ENCODE data around the gene YIF1B.
"Not testable (repeated sequence)": the region's sequence is repeated elsewhere in the genome, so short reads cannot be mapped to it uniquely, and the experiment has no call there.

The YIF1B gene

DNA sequence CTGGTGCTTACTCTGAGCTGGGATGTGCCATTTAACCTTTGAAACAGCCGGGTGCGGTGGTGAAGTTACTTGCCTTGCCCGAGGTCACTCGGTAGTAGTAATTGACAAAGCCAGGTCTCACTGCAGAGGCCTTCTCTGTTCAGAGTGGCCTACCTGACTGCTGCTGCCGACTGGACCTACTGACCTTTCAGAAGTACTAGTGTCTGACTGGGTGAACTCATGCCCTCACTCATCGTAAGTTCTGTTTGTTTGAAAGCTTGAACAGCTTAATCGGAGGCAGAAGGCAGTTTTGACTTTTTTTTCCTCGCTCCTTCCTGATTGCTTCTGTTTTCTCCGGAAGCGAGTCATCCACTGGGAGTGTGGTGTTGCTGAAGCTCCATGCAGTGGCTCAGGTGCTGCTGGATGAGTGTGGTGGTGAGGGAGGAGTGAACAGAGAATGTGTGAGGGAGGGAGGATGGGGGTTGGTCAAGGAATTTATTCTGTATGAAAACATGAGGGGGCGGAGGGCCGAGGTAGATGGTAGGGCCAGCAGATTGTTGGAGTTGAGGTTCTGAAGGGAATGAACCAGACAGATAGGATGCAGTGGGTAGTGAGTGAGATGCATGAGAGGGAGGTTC is 48.7 kb downstream of the YIF1B start:
- peaks cover 0 to 5% of the 10 kb centered on the region in 2 donors for H3K36me3 ChIP-seq (ENCODE audit: control insufficient read depth in 2 of 2, insufficient read depth in 2 of 2, low read length in 2 of 2)
- H3K4me1 ChIP-seq (ENCODE audit: control insufficient read depth in 2 of 2, insufficient read depth in 2 of 2, low read length in 2 of 2), result peaks cover 27 to 48% of the 10 kb centered on the region in 2 donors
- peak overlapping the region; percentile 78 to 99 for H3K9ac ChIP-seq (ENCODE audit: low read depth in 1 of 2, low read length in 2 of 2)
- peak overlapping the region; percentile 96 to 98 for H3K27ac ChIP-seq (ENCODE audit: low read depth in 2 of 2, low read length in 2 of 2)
- H3K9me3 ChIP-seq (ENCODE audit: control insufficient read depth in 2 of 2, low read length in 2 of 2), result no peaks in the 10 kb centered on the region
- peak overlapping the region; percentile 83 to 84 for H3K4me3 ChIP-seq (ENCODE audit: low read length in 2 of 2)
- no peaks in the 10 kb centered on the region for H3K27me3 ChIP-seq (ENCODE audit: control insufficient read depth in 2 of 2, insufficient read depth in 2 of 2, low read length in 2 of 2)

GRCh38 chr19:38265921-38266429 is 49.8 kb downstream of the YIF1B start:
- Histone ChIP-seq H3K9ac (ENCODE audit: low read depth in 1 of 2, low read length in 2 of 2) (peak overlapping the region; percentile 96 to 99), H3K27ac (ENCODE audit: low read depth in 2 of 2, low read length in 2 of 2) (peak overlapping the region; percentile 96 to 98), H3K27me3 (ENCODE audit: control insufficient read depth in 2 of 2, insufficient read depth in 2 of 2, low read length in 2 of 2) (no peaks in the 10 kb centered on the region), H3K4me3 (ENCODE audit: low read length in 2 of 2) (peak overlapping the region; percentile 83 to 84), H3K36me3 (ENCODE audit: control insufficient read depth in 2 of 2, insufficient read depth in 2 of 2, low read length in 2 of 2) (peaks cover 0 to 5% of the 10 kb centered on the region in 2 donors), H3K9me3 (ENCODE audit: control insufficient read depth in 2 of 2, low read length in 2 of 2) (no peaks in the 10 kb centered on the region), H3K4me1 (ENCODE audit: control insufficient read depth in 2 of 2, insufficient read depth in 2 of 2, low read length in 2 of 2) (peaks cover 23 to 45% of the 10 kb centered on the region in 2 donors)

DNA sequence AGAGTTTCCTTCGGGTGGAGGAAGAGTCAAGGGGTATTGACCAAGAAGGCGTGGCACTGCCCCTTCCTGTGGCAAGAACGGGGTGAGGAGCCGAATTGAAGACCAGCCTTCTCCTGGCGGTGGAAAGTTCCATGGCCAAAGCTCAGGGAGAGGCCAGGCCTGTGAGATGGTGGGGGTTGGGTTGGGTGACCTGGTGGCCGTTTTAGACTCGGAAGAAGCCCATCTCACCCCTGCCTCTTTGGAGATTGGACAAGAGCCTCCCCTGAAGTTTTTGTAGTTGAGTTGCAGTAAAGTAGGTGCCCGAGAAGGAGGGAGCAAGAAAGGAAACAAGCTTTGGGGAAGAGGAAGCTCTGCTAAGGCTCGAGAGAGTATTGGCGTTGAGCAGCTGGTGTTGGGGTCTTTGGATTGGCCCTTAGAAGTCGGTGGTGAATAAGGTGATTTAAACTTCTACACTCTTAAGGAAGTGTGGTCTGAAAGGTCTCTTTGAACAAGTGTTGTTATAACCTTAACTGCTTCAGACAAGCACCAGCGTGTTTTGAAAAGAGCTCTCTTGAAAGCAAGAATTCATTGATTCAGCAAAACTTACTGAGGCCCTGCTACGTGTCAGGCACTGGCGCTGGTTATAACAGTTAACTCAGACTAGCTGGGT is 50.4 kb downstream of the YIF1B start:
- H3K9ac ChIP-seq (ENCODE audit: low read depth in 1 of 2, low read length in 2 of 2), result peak overlapping the region; percentile 96 to 99
- H3K4me1 ChIP-seq (ENCODE audit: control insufficient read depth in 2 of 2, insufficient read depth in 2 of 2, low read length in 2 of 2), result peaks cover 23 to 40% of the 10 kb centered on the region in 2 donors
- H3K36me3 ChIP-seq (ENCODE audit: control insufficient read depth in 2 of 2, insufficient read depth in 2 of 2, low read length in 2 of 2), result peaks cover 0 to 3% of the 10 kb centered on the region in 2 donors
- H3K27ac ChIP-seq (ENCODE audit: low read depth in 2 of 2, low read length in 2 of 2), result peak overlapping the region; percentile 96 to 98
- no peaks in the 10 kb centered on the region for H3K27me3 ChIP-seq (ENCODE audit: control insufficient read depth in 2 of 2, insufficient read depth in 2 of 2, low read length in 2 of 2)
- peak overlapping the region; percentile 83 to 84 for H3K4me3 ChIP-seq (ENCODE audit: low read length in 2 of 2)
- no peaks in the 10 kb centered on the region for H3K9me3 ChIP-seq (ENCODE audit: control insufficient read depth in 2 of 2, low read length in 2 of 2)

- Histone ChIP-seq H3K27ac (ENCODE audit: low read depth in 2 of 2, low read length in 2 of 2) (peak within 1 kb of the TSS; percentile 96 to 98), H3K9ac (ENCODE audit: low read depth in 1 of 2, low read length in 2 of 2) (peak within 1 kb of the TSS; percentile 96 to 99), H3K27me3 (ENCODE audit: control insufficient read depth in 2 of 2, insufficient read depth in 2 of 2, low read length in 2 of 2) (no peaks in the 10 kb centered on the region), H3K4me3 (ENCODE audit: low read length in 2 of 2) (peak within 1 kb of the TSS; percentile 83 to 84), H3K4me1 (ENCODE audit: control insufficient read depth in 2 of 2, insufficient read depth in 2 of 2, low read length in 2 of 2) (peaks cover 23 to 39% of the 10 kb centered on the region in 2 donors), H3K36me3 (ENCODE audit: control insufficient read depth in 2 of 2, insufficient read depth in 2 of 2, low read length in 2 of 2) (no peaks in the 10 kb centered on the region), H3K9me3 (ENCODE audit: control insufficient read depth in 2 of 2, low read length in 2 of 2) (no peaks in the 10 kb centered on the region)
These were observed 51.1 kb downstream of the YIF1B start, which contains the start of gene SPINT2 for GRCh38 chr19:38264486-38265212. TSS of gene SPINT2 (plus strand) at chr19:38264573. CDS start at chr19:38264893, 320 bp downstream.

- peak overlapping the region; percentile 77 to 99 for H3K9ac ChIP-seq (ENCODE audit: low read depth in 1 of 2, low read length in 2 of 2)
- H3K4me1 ChIP-seq (ENCODE audit: control insufficient read depth in 2 of 2, insufficient read depth in 2 of 2, low read length in 2 of 2), result peaks cover 20 to 39% of the 10 kb centered on the region in 2 donors
- H3K4me3 ChIP-seq (ENCODE audit: low read length in 2 of 2), result peak overlapping the region; percentile 83 to 84
- no peaks in the 10 kb centered on the region for H3K36me3 ChIP-seq (ENCODE audit: control insufficient read depth in 2 of 2, insufficient read depth in 2 of 2, low read length in 2 of 2)
- no peaks in the 10 kb centered on the region for H3K9me3 ChIP-seq (ENCODE audit: control insufficient read depth in 2 of 2, low read length in 2 of 2)
- peak overlapping the region; percentile 96 to 98 for H3K27ac ChIP-seq (ENCODE audit: low read depth in 2 of 2, low read length in 2 of 2)
- no peaks in the 10 kb centered on the region for H3K27me3 ChIP-seq (ENCODE audit: control insufficient read depth in 2 of 2, insufficient read depth in 2 of 2, low read length in 2 of 2)
These were observed 51.9 kb downstream of the YIF1B start for GRCh38 chr19:38263689-38264485.

DNA sequence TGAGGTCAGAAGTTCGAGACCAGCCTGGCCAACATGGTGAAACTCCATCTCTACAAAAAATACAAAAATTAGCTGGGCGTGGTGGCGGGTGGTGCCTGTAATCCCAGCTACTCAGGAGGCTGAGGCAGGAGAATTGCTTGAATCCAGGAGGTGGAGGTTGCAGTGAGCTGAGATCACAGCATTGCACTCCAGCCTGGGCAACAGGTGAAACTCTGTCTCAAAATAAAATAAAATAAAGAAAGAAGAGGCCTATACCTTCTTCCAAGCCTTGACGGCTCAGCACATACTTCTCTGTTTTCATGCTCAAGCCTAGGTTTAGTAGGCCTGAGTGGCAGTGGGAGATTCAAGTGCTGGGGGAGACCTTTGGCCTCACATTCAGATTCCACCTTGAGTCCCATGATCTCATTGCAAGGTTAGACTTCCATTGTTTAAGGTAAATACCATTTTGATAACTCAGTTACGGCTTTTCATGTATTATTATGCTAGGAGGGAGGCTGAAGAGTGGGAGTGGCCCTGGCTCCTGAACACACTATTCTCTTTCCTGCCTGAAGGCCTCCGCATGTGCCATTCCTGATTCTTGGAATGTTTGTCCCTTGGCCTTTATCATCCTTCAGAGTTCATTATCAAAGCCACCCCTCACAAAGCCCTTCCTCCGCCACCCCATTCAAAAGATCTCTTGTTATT is 53.0 kb downstream of the YIF1B start:
- Histone ChIP-seq H3K9me3 (ENCODE audit: control insufficient read depth in 2 of 2, low read length in 2 of 2) (no peaks in the 10 kb centered on the region), H3K36me3 (ENCODE audit: control insufficient read depth in 2 of 2, insufficient read depth in 2 of 2, low read length in 2 of 2) (no peaks in the 10 kb centered on the region), H3K4me3 (ENCODE audit: low read length in 2 of 2) (no peak overlapping the region), H3K27me3 (ENCODE audit: control insufficient read depth in 2 of 2, insufficient read depth in 2 of 2, low read length in 2 of 2) (no peaks in the 10 kb centered on the region), H3K27ac (ENCODE audit: low read depth in 2 of 2, low read length in 2 of 2) (peak overlapping the region; percentile 28 to 37), H3K9ac (ENCODE audit: low read depth in 1 of 2, low read length in 2 of 2) (no peak overlapping the region), H3K4me1 (ENCODE audit: control insufficient read depth in 2 of 2, insufficient read depth in 2 of 2, low read length in 2 of 2) (peaks cover 12 to 28% of the 10 kb centered on the region in 2 donors)

GRCh38 chr19:38261942-38262341 is 53.8 kb downstream of the YIF1B start:
- H3K4me1 ChIP-seq (ENCODE audit: control insufficient read depth in 2 of 2, insufficient read depth in 2 of 2, low read length in 2 of 2), result peaks cover 7 to 20% of the 10 kb centered on the region in 2 donors
- H3K27me3 ChIP-seq (ENCODE audit: control insufficient read depth in 2 of 2, insufficient read depth in 2 of 2, low read length in 2 of 2); H3K36me3 ChIP-seq (ENCODE audit: control insufficient read depth in 2 of 2, insufficient read depth in 2 of 2, low read length in 2 of 2); H3K9me3 ChIP-seq (ENCODE audit: control insufficient read depth in 2 of 2, low read length in 2 of 2); H3K27ac ChIP-seq (ENCODE audit: low read depth in 2 of 2, low read length in 2 of 2); H3K4me3 ChIP-seq (ENCODE audit: low read length in 2 of 2); H3K9ac ChIP-seq (ENCODE audit: low read depth in 1 of 2, low read length in 2 of 2): not testable (repeated sequence)

DNA sequence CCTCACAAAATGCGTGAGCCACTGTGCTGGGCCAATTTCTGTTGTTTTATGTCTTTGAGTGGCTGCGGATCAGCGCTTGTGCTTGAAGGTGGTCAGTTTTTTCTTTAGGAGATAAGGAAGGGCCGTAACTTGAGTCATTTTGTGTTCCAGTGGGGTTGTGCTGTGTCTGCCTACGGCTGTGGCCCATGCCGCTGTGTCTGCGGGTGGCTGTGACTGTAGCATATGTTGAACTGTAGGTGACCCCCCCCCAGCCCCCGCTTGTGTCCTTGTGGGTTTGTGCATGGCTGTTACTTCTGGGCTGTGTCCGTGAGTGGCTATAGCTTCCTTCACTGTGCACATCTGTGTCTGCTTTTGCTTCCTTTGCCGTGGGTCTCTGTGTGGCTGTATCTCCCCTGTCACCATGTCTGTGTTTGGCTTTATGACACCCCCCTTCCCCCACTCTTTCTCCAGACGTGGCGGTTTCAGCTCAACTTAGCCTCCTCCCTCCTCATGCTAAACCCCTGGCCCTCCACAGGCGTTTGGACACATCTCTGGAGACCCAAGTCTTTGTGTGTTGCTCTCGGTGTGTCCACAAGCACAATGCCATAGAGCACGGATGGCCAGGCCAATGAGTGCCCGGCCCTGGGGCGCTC is 60.2 kb downstream of the YIF1B start:
- H3K36me3 ChIP-seq (ENCODE audit: control insufficient read depth in 2 of 2, insufficient read depth in 2 of 2, low read length in 2 of 2), result no peaks in the 10 kb centered on the region
- H3K9me3 ChIP-seq (ENCODE audit: control insufficient read depth in 2 of 2, low read length in 2 of 2), result no peaks in the 10 kb centered on the region
- peaks cover 0 to 2% of the 10 kb centered on the region in 2 donors for H3K27me3 ChIP-seq (ENCODE audit: control insufficient read depth in 2 of 2, insufficient read depth in 2 of 2, low read length in 2 of 2)
- H3K27ac ChIP-seq (ENCODE audit: low read depth in 2 of 2, low read length in 2 of 2), result peak overlapping the region; percentile 41 to 68
- H3K4me3 ChIP-seq (ENCODE audit: low read length in 2 of 2), result peak overlapping the region; percentile 55 to 66
- H3K4me1 ChIP-seq (ENCODE audit: control insufficient read depth in 2 of 2, insufficient read depth in 2 of 2, low read length in 2 of 2), result peaks cover 15 to 23% of the 10 kb centered on the region in 2 donors
- H3K9ac ChIP-seq (ENCODE audit: low read depth in 1 of 2, low read length in 2 of 2), result peak overlapping the region in 1 of 2 donors; percentile 26

DNA sequence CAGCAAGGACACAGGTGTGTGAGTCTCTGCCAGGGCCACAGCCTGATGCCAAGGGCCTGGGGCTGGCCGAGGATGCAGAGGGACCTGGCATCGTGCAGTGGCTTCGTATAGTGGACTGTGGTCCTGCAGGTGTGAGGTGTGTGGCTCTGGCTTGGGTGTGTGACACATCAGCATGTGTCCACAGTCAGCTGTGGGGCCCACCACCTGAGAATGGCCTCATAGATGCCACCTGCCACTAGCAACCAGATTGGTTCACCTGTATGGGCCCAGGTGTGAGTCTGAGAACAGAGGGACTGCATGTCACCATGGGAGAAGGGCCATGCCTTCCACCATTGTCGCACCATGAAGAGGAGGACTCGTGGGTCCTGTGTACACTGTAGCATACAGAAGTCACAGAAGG is 62.0 kb downstream of the YIF1B start:
- Histone ChIP-seq H3K36me3 (ENCODE audit: control insufficient read depth in 2 of 2, insufficient read depth in 2 of 2, low read length in 2 of 2) (no peaks in the 10 kb centered on the region), H3K4me1 (ENCODE audit: control insufficient read depth in 2 of 2, insufficient read depth in 2 of 2, low read length in 2 of 2) (peaks cover 19 to 26% of the 10 kb centered on the region in 2 donors), H3K4me3 (ENCODE audit: low read length in 2 of 2) (no peak overlapping the region), H3K9ac (ENCODE audit: low read depth in 1 of 2, low read length in 2 of 2) (peak overlapping the region; percentile 14 to 49), H3K27me3 (ENCODE audit: control insufficient read depth in 2 of 2, insufficient read depth in 2 of 2, low read length in 2 of 2) (peaks cover 0 to 2% of the 10 kb centered on the region in 2 donors), H3K9me3 (ENCODE audit: control insufficient read depth in 2 of 2, low read length in 2 of 2) (no peaks in the 10 kb centered on the region), H3K27ac (ENCODE audit: low read depth in 2 of 2, low read length in 2 of 2) (peak overlapping the region; percentile 78 to 82)

Measured in mucosa of rectum (tissue), 2 donors.